ENCODE results near the gene GPR31. TPM values are rescaled to one million over a fixed set of nuclear protein-coding genes. Genes with fewer than 3 reads are reported as not detected.

The GPR31 gene
- total and polyA plus RNA-seq, 2 donors (not counting 3 experiments of a cell fraction or from before 2014, with no cell fraction given): not detected

GRCh38 chr6:167113935-167114910, 43.6 kb downstream of the GPR31 start:
- H2AFZ ChIP-seq (ENCODE audit: low read depth, low read length): no peak overlapping the region
- intact Hi-C loops (cut with micrococcal nuclease): no loop called here
- no peak overlapping the region for H3K4me2 ChIP-seq (ENCODE audit: insufficient read depth, low read length)
- ChIA-PET CTCF (no interaction called here), POLR2A (no interaction called here)
- no peak overlapping the region for H3K9ac ChIP-seq (replicated peaks; ENCODE audit: extremely low read depth, insufficient read depth, low read length)
- no peaks in the 10 kb centered on the region for H3K9me3 ChIP-seq (replicated peaks; ENCODE audit: control insufficient read depth, insufficient read depth, low read length)
- no peak for FAIRE-seq
- H3K27me3 ChIP-seq (ENCODE audit: control insufficient read depth in 2 of 2, insufficient read depth in 2 of 2, low read length in 2 of 2): no peaks in the 10 kb centered on the region
- BruUV-seq (replicated peaks): no TSS peak
- H3K79me2 ChIP-seq (ENCODE audit: control insufficient read depth, insufficient read depth, low read length): no peaks in the 10 kb centered on the region
- dilution Hi-C loops (cut with MboI; ENCODE audit: extremely low pct_ligation_motif_present, low sequenced_read_pairs): no loop called here
- no peak overlapping the region for H3K27ac ChIP-seq (ENCODE audit: insufficient read depth, low read depth, low read length)
- TF ChIP-seq JUN (IDR thresholded peaks at IDR 0.05; ENCODE audit: borderline replicate concordance, insufficient read depth, insufficient read length, low read depth) (no peak), MYC (IDR thresholded peaks at IDR 0.05; ENCODE audit: low read depth, low read length) (no peak), EZH2 (IDR thresholded peaks at IDR 0.05; ENCODE audit: borderline replicate concordance, low read depth, low read length, severe bottlenecking) (no peak), POLR2A (IDR thresholded peaks at IDR 0.05; ENCODE audit: low read depth, low read length) (no peak), POLR2AphosphoS5 (IDR thresholded peaks at IDR 0.05; ENCODE audit: insufficient read depth, low read depth, low read length) (no peak), FOS (IDR thresholded peaks at IDR 0.05; ENCODE audit: borderline replicate concordance, insufficient read depth, low read length) (no peak), MAX (IDR thresholded peaks at IDR 0.05; ENCODE audit: insufficient read depth, insufficient read length) (no peak), GATA2 (IDR thresholded peaks at IDR 0.05; ENCODE audit: insufficient read depth, insufficient read length, low read depth, low read length) (no peak)
- TF ChIP-seq, protein P1, sequence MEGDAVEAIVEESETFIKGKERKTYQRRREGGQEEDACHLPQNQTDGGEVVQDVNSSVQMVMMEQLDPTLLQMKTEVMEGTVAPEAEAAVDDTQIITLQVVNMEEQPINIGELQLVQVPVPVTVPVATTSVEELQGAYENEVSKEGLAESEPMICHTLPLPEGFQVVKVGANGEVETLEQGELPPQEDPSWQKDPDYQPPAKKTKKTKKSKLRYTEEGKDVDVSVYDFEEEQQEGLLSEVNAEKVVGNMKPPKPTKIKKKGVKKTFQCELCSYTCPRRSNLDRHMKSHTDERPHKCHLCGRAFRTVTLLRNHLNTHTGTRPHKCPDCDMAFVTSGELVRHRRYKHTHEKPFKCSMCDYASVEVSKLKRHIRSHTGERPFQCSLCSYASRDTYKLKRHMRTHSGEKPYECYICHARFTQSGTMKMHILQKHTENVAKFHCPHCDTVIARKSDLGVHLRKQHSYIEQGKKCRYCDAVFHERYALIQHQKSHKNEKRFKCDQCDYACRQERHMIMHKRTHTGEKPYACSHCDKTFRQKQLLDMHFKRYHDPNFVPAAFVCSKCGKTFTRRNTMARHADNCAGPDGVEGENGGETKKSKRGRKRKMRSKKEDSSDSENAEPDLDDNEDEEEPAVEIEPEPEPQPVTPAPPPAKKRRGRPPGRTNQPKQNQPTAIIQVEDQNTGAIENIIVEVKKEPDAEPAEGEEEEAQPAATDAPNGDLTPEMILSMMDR (IDR thresholded peaks at IDR 0.05; ENCODE audit: extremely low read depth in 1 of 2, insufficient read depth in 1 of 2, low read depth in 1 of 2, low read length in 2 of 2): no peak
- H3K9me1 ChIP-seq (replicated peaks; ENCODE audit: control insufficient read depth, extremely low read depth, insufficient read depth, low read length): no peaks in the 10 kb centered on the region
- no peaks in the 10 kb centered on the region for H3K4me1 ChIP-seq (ENCODE audit: control insufficient read depth, extremely low read depth, insufficient read depth, low read length)
- H3K4me3 ChIP-seq (replicated peaks in 1 of 3; ENCODE audit: insufficient read depth in 1 of 3, low read depth in 1 of 3, low read length in 3 of 3): no peak overlapping the region
- no peak for DNase-seq (ENCODE audit: low read depth, low spot score)
- H4K20me1 ChIP-seq (replicated peaks; ENCODE audit: control insufficient read depth, extremely low read depth, insufficient read depth, low read length): no peaks in the 10 kb centered on the region
- H3K36me3 ChIP-seq (ENCODE audit: control insufficient read depth in 2 of 2, extremely low read depth in 1 of 2, insufficient read depth in 2 of 2, low read length in 2 of 2): no peaks in the 10 kb centered on the region
